ENCODE measurements around the gene ITGAV. TPM values are rescaled to one million over a fixed set of nuclear protein-coding genes. Genes with fewer than 3 reads are reported as not detected.

The ITGAV gene
- total RNA-seq, 1 donor from 2014 or later, result 227 TPM

- DNase-seq (ENCODE audit: extremely low read depth, low read depth, low spot score), result no peak
Observed at GRCh38 chr2:186714611-186715010, 124.8 kb downstream of the ITGAV start.

GRCh38 chr2:186716004-186716403 lies 126.1 kb downstream of the ITGAV start:
- DNase-seq (ENCODE audit: extremely low read depth, low read depth, low spot score), result no peak

- no peak for DNase-seq (ENCODE audit: extremely low read depth, low read depth, low spot score)
Observed at GRCh38 chr2:186716899-186717298, 127.0 kb downstream of the ITGAV start.

GRCh38 chr2:186717320-186718007 lies 127.6 kb downstream of the ITGAV start:
- DNase-seq (ENCODE audit: extremely low read depth, low read depth, low spot score), result no peak

GRCh38 chr2:186718122-186718521 lies 128.3 kb downstream of the ITGAV start:
- DNase-seq (ENCODE audit: extremely low read depth, low read depth, low spot score), result no peak

GRCh38 chr2:186718903-186719302 lies 129.0 kb downstream of the ITGAV start:
- DNase-seq (ENCODE audit: extremely low read depth, low read depth, low spot score), result no peak

- no peak for DNase-seq (ENCODE audit: extremely low read depth, low read depth, low spot score)
Observed at GRCh38 chr2:186721956-186722355, 132.1 kb downstream of the ITGAV start.

GRCh38 chr2:186724736-186725135 lies 134.9 kb downstream of the ITGAV start:
- no peak for DNase-seq (ENCODE audit: extremely low read depth, low read depth, low spot score)

- DNase-seq (ENCODE audit: extremely low read depth, low read depth, low spot score), result no peak
Observed at GRCh38 chr2:186725783-186726182, 135.9 kb downstream of the ITGAV start.

GRCh38 chr2:186726938-186727337 lies 137.1 kb downstream of the ITGAV start:
- no peak for DNase-seq (ENCODE audit: extremely low read depth, low read depth, low spot score)

GRCh38 chr2:186728631-186729030 lies 138.8 kb downstream of the ITGAV start:
- DNase-seq (ENCODE audit: extremely low read depth, low read depth, low spot score), result no peak

Other genes with a start within 250 kb of the ITGAV start
- 44.4 and 48.3 TPM in 2 replicates for gene ZC3H15, start 103.8 kb upstream of the ITGAV start, total RNA-seq
- 13.9 and 20.3 TPM in 2 replicates for gene FAM171B, start 104.0 kb downstream of the ITGAV start, total RNA-seq